HCT116 (cell line): ENCODE results near the gene GNG12. TPM values are rescaled to one million over a fixed set of nuclear protein-coding genes. Genes with fewer than 3 reads are reported as not detected.

Experiments used
- ATAC-seq: fragments of 200-7000 bp; cut with Tn5 transposase; 2 replicates; pipeline ENCODE4 v1.9.1; 2020; ENCODE audit warnings: mild to moderate bottlenecking, moderate library complexity
- BruUV-seq: library from RNA; stranded (reverse); fragments of 400-500 nt; replicated peaks from 2 replicates; lab custom pipeline; 2021; lab: Mats Ljungman, UMichigan
- CTCF ChIA-PET: fragments of 300-600 bp; sonication (Branson Sonifier 250); formaldehyde crosslinking; loops from one replicate; lab custom pipeline; 2021; ENCODE audit warnings: antibody characterized with exemption; lab: Charles Lee
- POLR2A ChIA-PET: fragments of 300-600, 350-600 bp; sonication (Branson Sonifier 250); formaldehyde crosslinking; loops from one replicate; lab custom pipeline; 2021; ENCODE audit warnings: antibody characterized with exemption; lab: Charles Lee
- RAD21 ChIA-PET, 2 experiments: fragments of 300-600 bp; sonication (Branson Sonifier 250); formaldehyde crosslinking; loops; one replicate each; lab custom pipeline; 2023; ENCODE audit warnings: low total read pairs in 2 of 2; ENCODE audit not compliant: uncharacterized antibody in 2 of 2, unreplicated experiment in 2 of 2, low non-redundant PET in 1 of 2; lab: Charles Lee
- DNase-seq: peaks from one replicate; pipeline ENCODE4 v3.0.0-alpha.2; 2010; ENCODE audit warnings: low read depth, low spot score
- H2AFZ ChIP-seq: fragments of 200-600 bp; shearing (Covaris generic), sonication (generic); 2 replicates; pipeline ENCODE4 v1.6.1; 2017; ENCODE audit warnings: low read depth, mixed run types, mixed read lengths, antibody characterized with exemption, low read length; ENCODE audit not compliant: poor library complexity, severe bottlenecking
- H3K27ac ChIP-seq: 2 replicates; pipeline ENCODE4 v1.5.1; 2012; ENCODE audit warnings: low read depth, low read length
- H3K27me3 ChIP-seq: fragments of 200-600 bp; sonication (generic); 2 replicates; pipeline ENCODE4 v1.6.1; 2016; ENCODE audit warnings: mixed run types, low read length, mixed read lengths; ENCODE audit not compliant: insufficient read depth
- H3K36me3 ChIP-seq, 2 experiments: fragments of 200-500 bp in 1 of 2; fragments of 200-600 bp in 1 of 2; sonication (Bioruptor generic) in 1 of 2; sonication (generic) in 1 of 2; 2 replicates each; pipeline versions ENCODE4 v1.5.1 to v1.6.1; 2014 to 2016; ENCODE audit warnings: low read length in 2 of 2, inconsistent platforms in 1 of 2, mixed read lengths in 1 of 2, mixed run types in 1 of 2; ENCODE audit not compliant: insufficient read depth in 2 of 2, control insufficient read depth in 1 of 2
- H3K4me1 ChIP-seq, 2 experiments: fragments of 200-600 bp in 1 of 2; sonication (generic) in 1 of 2; 2 replicates each; pipeline versions ENCODE4 v1.5.1 to v1.6.1; 2012 to 2017; ENCODE audit warnings: low read length in 2 of 2, inconsistent platforms in 1 of 2, mild to moderate bottlenecking in 1 of 2, mixed read lengths in 1 of 2, mixed run types in 1 of 2, moderate library complexity in 1 of 2; ENCODE audit not compliant: insufficient read depth in 2 of 2, control insufficient read depth in 1 of 2
- H3K4me2 ChIP-seq: fragments of 200-600 bp; sonication (generic); 2 replicates; pipeline ENCODE4 v1.6.1; 2017; ENCODE audit warnings: mixed run types, low read length, mixed read lengths
- H3K4me3 ChIP-seq, 2 experiments: fragments of 200-600 bp in 1 of 2; sonication (generic) in 1 of 2; replicated peaks in 1 of 2; 2 replicates each; pipeline ENCODE4 v1.5.1; 2011 to 2016; ENCODE audit warnings: low read length in 2 of 2, control low read depth in 1 of 2, low read depth in 1 of 2, mild to moderate bottlenecking in 1 of 2, mixed read lengths in 1 of 2, mixed run types in 1 of 2
- H3K79me2 ChIP-seq: fragments of 200-600 bp; sonication (generic); 2 replicates; pipeline ENCODE4 v1.6.1; 2017; ENCODE audit warnings: mild to moderate bottlenecking, mixed run types, low read length, moderate library complexity, mixed read lengths; ENCODE audit not compliant: insufficient read depth
- H3K9ac ChIP-seq: fragments of 200-600 bp; sonication (generic); 2 replicates; pipeline ENCODE4 v1.6.1; 2016; ENCODE audit warnings: low read length, mixed read lengths
- H3K9me2 ChIP-seq: fragments of 200-600 bp; sonication (generic), shearing (Covaris generic); 2 replicates; pipeline ENCODE4 v1.6.1; 2017; ENCODE audit warnings: mixed run types, mild to moderate bottlenecking, moderate library complexity; ENCODE audit not compliant: insufficient read depth
- H3K9me3 ChIP-seq, 2 experiments: fragments of 200-500 bp in 1 of 2; fragments of 200-600 bp in 1 of 2; sonication (Bioruptor generic) in 1 of 2; sonication (generic) in 1 of 2; 2 replicates each; pipeline ENCODE4 v1.6.1; 2014 to 2017; ENCODE audit warnings: low read length in 2 of 2, mixed read lengths in 2 of 2, inconsistent platforms in 1 of 2, low read depth in 1 of 2, mild to moderate bottlenecking in 1 of 2, mixed run types in 1 of 2, moderate library complexity in 1 of 2; ENCODE audit not compliant: control insufficient read depth in 1 of 2, insufficient read depth in 1 of 2
- H4K20me1 ChIP-seq: fragments of 200-600 bp; sonication (generic), shearing (Covaris generic); 2 replicates; pipeline ENCODE4 v1.6.1; 2017; ENCODE audit warnings: mixed run types, mild to moderate bottlenecking, moderate library complexity; ENCODE audit not compliant: insufficient read depth
- EGR1 ChIP-seq: IDR thresholded peaks from 2 replicates; pipeline ENCODE4 v1.6.1; 2012; ENCODE audit warnings: low read depth
- ELF1 ChIP-seq: IDR thresholded peaks from 2 replicates; pipeline ENCODE4 v1.6.1; 2012; ENCODE audit warnings: low read depth, borderline replicate concordance
- EZH2 ChIP-seq: fragments of 200-600 bp; sonication (generic); IDR thresholded peaks from 2 replicates; pipeline ENCODE4 v1.6.1; 2017; ENCODE audit warnings: antibody characterized with exemption, mixed run types
- EZH2phosphoT487 ChIP-seq: fragments of 200-600 bp; IDR thresholded peaks from 2 replicates; pipeline ENCODE4 v1.6.1; 2018; ENCODE audit warnings: antibody characterized with exemption, borderline replicate concordance
- MAX ChIP-seq: IDR thresholded peaks from 2 replicates; pipeline ENCODE4 v1.6.1; 2012
- SP1 ChIP-seq: IDR thresholded peaks from 2 replicates; pipeline ENCODE4 v1.6.1; 2012; ENCODE audit warnings: low read depth
- SRF ChIP-seq: IDR thresholded peaks from 2 replicates; pipeline ENCODE4 v1.6.1; 2012; ENCODE audit warnings: low read depth
- ZFX ChIP-seq: fragments of 450-650 bp; IDR thresholded peaks from 2 replicates; pipeline ENCODE4 v1.6.1; 2017
- intact Hi-C: fragments of 100-400 bp; cut with micrococcal nuclease; formaldehyde crosslinking; loops from 2 replicates; pipeline ENCODE4 v1.10.0; 2022
- total RNA-seq: library from RNA; stranded (reverse); gene quantifications from one replicate; pipeline ENCODE4 v1.2.1, GENCODE V29; 2021; ENCODE audit not compliant: unreplicated experiment
- TF ChIP-seq, protein P1 (sequence below): IDR thresholded peaks from 2 replicates; pipeline ENCODE4 v1.6.1; 2011; ENCODE audit warnings: mild to moderate bottlenecking, low read length, moderate library complexity; ENCODE audit not compliant: insufficient replicate concordance; ENCODE audit errors: extremely low read depth
- TF ChIP-seq, protein P2 (sequence below): IDR thresholded peaks from 2 replicates; pipeline ENCODE4 v1.6.1; 2012

The GNG12 gene
- total RNA-seq, 1 experiment from 2014 or later, result 49.6 TPM

GRCh38 chr1:67740543-67740942 lies 92.7 kb downstream of the GNG12 start:
- no peak overlapping the region for H2AFZ ChIP-seq
- H3K4me2 ChIP-seq, result no peak overlapping the region
- no peaks in the 10 kb centered on the region for H4K20me1 ChIP-seq
- H3K27ac ChIP-seq, result no peak overlapping the region
- no peaks in the 10 kb centered on the region for H3K79me2 ChIP-seq
- no peak for ATAC-seq
- H3K9ac ChIP-seq, result no peak overlapping the region
- H3K9me2 ChIP-seq, result no peaks in the 10 kb centered on the region
- POLR2A ChIA-PET, result interaction anchor here (1.0 kb wide), 1 partner anchor 54 kb away, joined by 4 read pairs; no protein-coding TSS in a partner anchor
- no peaks in the 10 kb centered on the region for H3K27me3 ChIP-seq
- CTCF ChIA-PET, result interaction anchor here (1.8 kb wide), 1 partner anchor 208 kb away, joined by 4 read pairs; no protein-coding TSS in a partner anchor
- no peak for DNase-seq
- BruUV-seq, result no TSS peak
- RAD21 ChIA-PET, result no interaction called here
- no peak overlapping the region for H3K4me3 ChIP-seq
- H3K4me1 ChIP-seq, result peaks cover 13 to 25% of the 10 kb centered on the region in 2 experiments
- TF ChIP-seq ELF1 (no peak), SP1 (no peak), EZH2phosphoT487 (no peak), EZH2 (no peak), SRF (no peak), MAX (no peak), EGR1 (no peak), ZFX (no peak)
- TF ChIP-seq, protein P1, sequence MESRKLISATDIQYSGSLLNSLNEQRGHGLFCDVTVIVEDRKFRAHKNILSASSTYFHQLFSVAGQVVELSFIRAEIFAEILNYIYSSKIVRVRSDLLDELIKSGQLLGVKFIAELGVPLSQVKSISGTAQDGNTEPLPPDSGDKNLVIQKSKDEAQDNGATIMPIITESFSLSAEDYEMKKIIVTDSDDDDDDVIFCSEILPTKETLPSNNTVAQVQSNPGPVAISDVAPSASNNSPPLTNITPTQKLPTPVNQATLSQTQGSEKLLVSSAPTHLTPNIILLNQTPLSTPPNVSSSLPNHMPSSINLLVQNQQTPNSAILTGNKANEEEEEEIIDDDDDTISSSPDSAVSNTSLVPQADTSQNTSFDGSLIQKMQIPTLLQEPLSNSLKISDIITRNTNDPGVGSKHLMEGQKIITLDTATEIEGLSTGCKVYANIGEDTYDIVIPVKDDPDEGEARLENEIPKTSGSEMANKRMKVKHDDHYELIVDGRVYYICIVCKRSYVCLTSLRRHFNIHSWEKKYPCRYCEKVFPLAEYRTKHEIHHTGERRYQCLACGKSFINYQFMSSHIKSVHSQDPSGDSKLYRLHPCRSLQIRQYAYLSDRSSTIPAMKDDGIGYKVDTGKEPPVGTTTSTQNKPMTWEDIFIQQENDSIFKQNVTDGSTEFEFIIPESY, result no peak
- TF ChIP-seq, protein P2, sequence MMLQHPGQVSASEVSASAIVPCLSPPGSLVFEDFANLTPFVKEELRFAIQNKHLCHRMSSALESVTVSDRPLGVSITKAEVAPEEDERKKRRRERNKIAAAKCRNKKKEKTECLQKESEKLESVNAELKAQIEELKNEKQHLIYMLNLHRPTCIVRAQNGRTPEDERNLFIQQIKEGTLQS, result no peak
- intact Hi-C loops, result no loop called here
- H3K36me3 ChIP-seq, result no peaks in the 10 kb centered on the region
- H3K9me3 ChIP-seq, result no peaks in the 10 kb centered on the region
